Activated CD4-positive, alpha-beta T cell treated with anti-CD3 and anti-CD28 coated beads for 4 hours (primary cell): ENCODE data around the gene JARID2.
"Not testable (repeated sequence)": the region's sequence is repeated elsewhere in the genome, so short reads cannot be mapped to it uniquely, and the experiment has no call there.

Experiments used
- DNase-seq, 2 donors: peaks; one replicate each; pipeline ENCODE4 v3.0.0-alpha.2; 2020

Gene JARID2

DNA sequence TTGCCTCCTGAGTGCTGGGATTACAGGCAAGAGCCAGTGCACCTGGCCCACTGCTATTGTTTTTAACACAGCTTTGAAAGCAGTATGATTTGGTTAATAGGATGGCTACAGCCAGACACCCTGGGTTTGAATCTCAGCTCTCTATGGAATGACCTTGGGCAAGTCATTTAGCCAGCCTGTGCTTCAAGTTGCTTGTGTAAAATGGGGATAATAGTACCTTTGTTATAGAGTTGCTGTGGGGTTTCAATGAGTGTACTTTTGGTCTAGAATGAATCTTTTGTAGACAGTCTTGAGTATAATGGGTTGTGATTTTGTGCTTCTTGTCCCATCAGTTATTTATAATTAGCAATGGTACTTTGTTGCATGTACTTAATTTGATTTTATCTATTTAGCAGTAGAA lies 70.9 kb downstream of the JARID2 start:
- DNase-seq: no peak

GRCh38 chr6:15317251-15317650 lies 71.4 kb downstream of the JARID2 start:
- no peak for DNase-seq

DNA sequence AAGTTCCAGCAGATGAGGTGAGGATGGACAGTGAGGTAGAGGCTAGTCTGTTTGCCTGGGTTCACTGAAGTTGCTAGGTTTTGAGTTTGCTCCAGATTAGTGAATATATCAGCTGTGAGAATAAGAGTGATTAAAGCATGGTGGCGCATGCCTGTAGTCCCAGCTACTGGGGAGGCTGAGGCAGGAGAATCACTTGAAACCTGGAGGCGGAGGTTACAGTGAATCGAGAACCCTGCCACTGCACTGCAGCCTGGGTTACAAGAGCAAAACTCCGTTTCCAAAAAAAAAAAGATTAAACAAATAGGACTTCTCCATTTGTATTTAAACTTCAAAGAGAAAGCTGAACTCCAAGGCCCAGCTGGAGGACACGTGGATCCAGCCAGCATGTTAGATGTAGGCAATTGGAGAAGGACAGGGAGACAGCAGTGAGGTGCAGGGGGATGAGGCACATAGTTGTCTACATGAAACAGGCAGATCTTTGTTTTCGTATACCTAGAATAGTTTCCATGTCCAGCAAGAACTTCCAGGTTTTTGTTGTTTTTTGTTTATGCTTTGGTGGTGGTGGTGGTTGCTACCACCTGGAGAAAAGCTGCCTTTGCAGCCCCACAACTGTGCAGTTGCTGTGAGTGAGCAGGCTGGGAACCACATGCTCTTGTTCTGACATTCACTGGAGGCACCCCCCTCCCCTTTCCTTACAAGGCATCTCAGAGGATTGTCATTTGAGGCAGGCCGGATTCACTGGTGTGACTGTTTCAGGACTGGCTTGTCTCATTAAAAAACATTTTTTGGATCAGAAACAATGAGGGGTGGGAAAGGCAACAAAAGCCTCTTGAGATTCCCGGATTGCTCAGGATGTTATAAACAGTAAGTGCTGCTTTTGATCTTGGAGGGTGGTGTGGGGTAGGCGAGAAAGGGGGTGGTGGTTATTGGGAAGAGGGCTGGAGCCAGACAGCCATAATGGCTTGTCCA lies 72.3 kb downstream of the JARID2 start:
- DNase-seq: no peak

DNA sequence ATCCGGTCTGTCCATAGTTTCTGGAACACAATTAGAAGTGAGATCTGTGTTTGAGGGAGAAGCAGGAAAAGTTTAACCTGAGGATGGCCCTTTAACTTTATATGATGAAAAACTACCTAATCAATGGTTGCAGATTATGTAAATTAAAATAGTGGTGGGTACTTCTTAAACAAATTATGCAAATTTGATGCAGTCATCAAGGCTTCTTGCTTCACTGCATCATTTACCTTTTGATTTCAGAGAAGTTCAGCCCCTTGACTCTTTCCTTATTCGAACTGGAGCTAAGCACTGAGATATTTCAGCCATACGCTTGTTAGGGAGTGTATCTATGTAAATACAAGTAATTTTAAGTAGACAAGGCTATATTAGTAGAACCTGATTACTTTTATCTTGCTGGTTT lies 73.8 kb downstream of the JARID2 start:
- no peak for DNase-seq

GRCh38 chr6:15320693-15321092 lies 74.8 kb downstream of the JARID2 start:
- no peak for DNase-seq

DNA sequence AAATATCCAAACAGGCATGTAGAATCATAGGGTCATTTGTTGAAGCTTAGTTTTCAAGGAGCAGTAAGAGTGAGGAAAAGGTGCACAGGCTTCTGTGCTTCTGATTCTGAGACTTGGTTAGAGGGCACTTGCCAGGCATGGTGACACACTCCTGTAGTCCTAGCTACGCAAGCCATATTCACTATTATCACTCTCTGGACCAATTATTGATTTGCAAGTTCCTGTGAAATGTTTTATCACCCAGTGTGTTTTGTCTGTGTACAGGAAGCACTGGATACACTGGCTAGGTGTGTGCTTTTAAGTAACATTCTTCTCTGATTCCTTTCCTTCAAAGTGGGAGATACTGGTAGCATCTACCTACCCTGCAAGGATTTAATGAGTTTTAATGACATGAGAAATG lies 76.3 kb downstream of the JARID2 start:
- no peak for DNase-seq

DNA sequence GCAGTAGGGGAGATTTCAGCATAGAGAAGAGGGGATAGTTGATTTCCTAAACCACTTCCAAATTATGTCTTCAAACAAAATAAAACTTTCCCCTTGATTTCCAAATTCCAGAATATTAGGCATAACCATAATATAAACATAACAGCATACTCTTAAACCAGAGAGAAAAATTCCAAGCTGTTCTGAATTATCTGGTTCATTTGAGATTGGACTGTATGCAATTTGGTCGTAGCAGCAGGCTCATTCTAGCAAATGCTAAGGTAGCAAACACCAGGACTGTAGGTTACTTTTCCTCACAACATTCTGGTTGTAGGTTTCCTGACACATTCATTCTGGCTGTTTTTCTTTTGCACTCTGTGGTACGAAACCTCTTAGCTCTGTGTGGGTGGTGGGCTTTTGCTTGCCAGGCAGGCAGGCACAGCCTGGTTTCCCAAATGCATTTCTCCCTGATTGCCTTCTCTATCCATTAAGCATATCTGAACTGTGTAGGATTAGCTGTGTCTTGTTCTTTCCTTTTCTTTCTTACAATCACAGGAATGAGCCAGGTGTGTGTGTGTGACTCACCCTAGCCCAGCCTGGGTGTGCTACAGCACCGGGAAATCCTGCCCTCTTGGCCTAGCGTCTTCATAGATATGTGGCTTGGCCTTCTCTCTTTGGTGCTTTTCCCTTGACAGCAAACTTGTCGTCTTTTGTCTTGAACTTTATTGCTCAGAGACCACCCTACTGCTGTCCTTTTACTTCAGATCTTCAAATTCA lies 77.1 kb downstream of the JARID2 start:
- DNase-seq: no peak

DNA sequence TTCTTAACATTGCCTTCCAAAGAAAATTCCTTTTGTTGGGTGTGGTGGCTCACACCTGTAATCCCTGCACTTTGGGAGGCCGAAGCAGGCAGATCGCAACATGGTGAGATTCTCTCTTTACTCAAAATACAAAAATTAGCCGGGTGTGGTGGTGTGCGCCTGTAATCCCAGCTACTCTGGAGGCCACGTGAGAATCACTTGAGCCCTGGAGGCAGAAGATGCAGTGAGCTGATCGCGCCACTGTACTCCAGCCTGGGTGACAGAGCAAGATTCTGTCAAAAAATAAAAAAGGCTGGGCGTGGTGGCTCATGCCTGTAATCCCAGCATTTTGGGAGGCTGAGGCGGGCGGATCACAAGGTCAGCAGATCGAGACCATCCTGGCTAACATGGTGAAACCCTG lies 77.7 kb downstream of the JARID2 start:
- not testable (repeated sequence) for DNase-seq

- no peak for DNase-seq
Measured at GRCh38 chr6:15324427-15324985, 78.6 kb downstream of the JARID2 start.

- DNase-seq: no peak
Measured at GRCh38 chr6:15325540-15325955, 79.7 kb downstream of the JARID2 start.

GRCh38 chr6:15326067-15326614 lies 80.3 kb downstream of the JARID2 start:
- DNase-seq: no peak

GRCh38 chr6:15327271-15327670 lies 81.4 kb downstream of the JARID2 start:
- DNase-seq: peak; percentile 22 to 43

- no peak for DNase-seq
Measured at GRCh38 chr6:15329197-15329671, 83.4 kb downstream of the JARID2 start.

DNA sequence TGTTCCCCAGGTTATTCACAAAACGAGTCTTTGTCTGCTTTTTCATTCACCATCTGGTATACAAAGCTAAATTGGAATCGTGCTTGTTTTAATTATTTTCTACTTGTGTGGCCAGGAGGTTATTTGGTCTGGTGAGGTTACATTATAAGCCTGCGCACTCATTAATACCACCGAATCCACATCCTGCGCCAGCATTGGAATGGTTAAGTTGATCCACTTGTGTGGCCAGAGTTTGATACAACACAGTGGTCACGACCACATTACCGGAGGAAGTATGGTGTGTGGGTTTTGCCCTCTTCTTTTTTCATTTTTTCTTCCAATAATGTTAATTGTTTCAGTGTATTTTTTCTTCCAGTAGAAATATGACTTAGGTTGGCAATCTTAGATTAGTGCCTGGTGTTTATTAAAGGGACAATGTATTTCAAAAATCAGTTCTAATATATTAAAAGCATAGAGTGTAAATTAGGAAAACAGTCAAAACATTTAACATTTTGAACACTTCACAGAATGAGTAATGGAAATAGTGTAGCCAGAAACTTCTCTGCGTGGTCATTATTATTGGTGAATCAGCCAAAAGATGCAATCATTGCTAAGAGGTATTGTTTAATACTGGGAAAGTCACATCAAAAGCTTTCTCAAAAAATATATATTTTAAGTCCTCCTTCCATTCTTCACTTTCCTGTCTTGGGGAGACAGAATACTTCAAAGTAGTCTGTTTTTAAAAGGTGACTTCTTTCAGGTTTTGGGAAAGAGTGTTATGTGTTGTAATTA lies 84.5 kb downstream of the JARID2 start:
- no peak for DNase-seq

DNA sequence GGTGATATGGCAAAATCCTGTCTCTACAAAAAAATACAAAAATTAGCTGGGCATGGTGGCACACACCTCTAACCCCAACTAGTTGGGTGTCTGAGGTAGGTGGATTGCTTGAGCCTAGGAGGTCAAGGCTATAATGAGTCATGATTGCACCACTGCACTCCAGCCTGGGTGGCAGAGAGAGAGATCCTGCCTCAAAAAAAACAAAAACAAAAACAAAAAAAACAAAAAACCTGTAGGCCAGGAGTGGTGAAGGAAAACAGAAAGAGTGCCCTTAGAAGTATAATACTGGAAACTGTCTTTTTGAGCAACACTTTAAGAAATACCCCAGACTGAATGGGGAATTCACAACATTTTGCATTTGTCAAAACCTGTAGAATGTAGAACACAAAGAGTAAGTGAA lies 85.3 kb downstream of the JARID2 start:
- no peak for DNase-seq

GRCh38 chr6:15331629-15332251 lies 85.9 kb downstream of the JARID2 start:
- DNase-seq: no peak

DNA sequence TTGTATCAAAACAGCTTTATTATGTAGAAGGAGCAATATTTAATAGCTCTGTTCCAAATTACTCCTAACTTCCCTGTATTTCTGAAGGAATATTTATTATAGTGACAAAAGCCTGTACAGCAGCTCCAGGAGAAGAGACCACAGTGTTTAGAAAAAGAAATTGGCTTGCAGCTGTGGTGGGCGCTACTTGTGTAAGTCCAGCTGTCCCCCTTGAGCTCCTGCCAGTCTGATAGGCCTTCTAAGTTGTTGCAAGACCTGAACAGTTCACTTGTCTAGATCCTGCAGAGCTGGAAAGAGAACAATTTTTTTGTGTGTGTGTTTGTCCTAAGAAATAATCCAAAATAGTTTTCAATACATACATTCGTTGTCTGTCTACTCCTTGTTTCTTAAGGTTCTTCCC lies 86.6 kb downstream of the JARID2 start:
- no peak for DNase-seq

- no peak for DNase-seq
Measured at GRCh38 chr6:15335385-15335784, 89.5 kb downstream of the JARID2 start.

GRCh38 chr6:15335916-15336315 lies 90.0 kb downstream of the JARID2 start:
- DNase-seq: no peak

- DNase-seq: no peak
Measured at GRCh38 chr6:15336900-15337560, 91.2 kb downstream of the JARID2 start.

DNA sequence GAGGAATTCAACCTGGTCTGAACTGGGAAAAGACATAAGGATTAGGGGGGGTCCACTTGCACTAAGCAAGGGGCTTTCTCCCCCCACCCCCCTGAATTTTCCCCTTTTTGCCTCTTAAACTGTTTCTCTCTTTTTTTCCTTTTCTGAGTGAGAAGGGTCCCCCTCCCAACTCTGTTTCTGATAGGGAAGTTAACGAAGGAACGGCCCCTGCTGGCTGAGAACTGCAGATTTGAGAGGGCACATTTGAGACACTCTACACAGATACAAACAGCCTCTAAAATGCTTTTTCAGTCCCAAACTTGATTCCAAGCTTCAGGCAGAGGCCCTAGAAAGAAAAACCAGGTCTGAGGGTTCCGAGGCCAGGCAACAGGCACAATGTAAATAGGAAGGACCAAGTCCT lies 91.7 kb downstream of the JARID2 start:
- DNase-seq: no peak
